Occipital lobe (tissue), 2 donors: ENCODE data around the gene ORC1. TPM values are rescaled to one million over a fixed set of nuclear protein-coding genes. Genes with fewer than 3 reads are reported as not detected.
"Not testable (repeated sequence)": the region's sequence is repeated elsewhere in the genome, so short reads cannot be mapped to it uniquely, and the experiment has no call there.

Experiments
- DNase-seq: peaks from one replicate; lab custom pipeline; 2025; lab: John Stamatoyannopoulos, UW
- total RNA-seq: library from RNA; depleted of rRNA; stranded (reverse); fragments of >200 nt; gene quantifications from one replicate; pipeline ENCODE4 v1.2.3, GENCODE V29; 2014

ORC1 gene
- total RNA-seq, 1 donor from 2014 or later = 0.94 TPM

DNA sequence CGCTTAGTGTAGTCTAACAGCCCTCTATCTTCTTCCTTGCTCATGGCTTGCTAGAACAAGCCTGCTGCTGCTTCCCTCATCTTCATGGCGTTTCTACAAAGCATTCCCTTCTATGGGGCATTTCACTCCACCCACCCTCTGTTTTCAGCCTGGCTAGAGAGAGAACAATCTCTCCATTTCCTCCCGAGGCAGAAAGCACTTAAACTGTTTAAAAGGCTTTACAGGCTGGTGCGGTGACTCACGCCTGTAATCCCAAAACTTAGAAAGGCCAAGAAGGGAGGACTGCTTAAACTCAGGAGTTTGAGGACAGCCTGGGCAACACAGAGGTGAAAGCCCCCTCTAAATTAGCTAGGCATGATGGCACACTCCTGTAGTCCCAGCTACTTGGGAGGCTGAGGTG is 17.8 kb downstream of the ORC1 start:
- DNase-seq = no peak

DNA sequence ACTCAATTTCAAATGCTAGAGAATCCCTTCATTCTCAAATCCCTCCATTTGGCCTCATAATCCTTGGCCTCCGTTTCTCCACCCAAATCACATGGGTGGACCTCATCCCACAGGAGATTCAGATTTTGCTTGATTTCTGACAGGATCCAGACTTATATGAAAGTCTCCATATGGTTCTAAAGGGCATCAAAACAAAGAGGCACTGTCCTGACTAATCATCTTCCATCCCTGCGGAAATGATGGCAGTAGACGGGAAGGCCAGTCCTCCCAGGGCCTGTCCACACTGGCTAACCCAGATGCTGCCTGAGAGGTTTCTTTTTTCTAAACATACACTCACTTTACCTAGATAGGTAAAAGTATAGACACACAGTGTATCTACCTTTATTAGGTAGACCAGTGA is 18.8 kb downstream of the ORC1 start:
- DNase-seq = no peak

DNA sequence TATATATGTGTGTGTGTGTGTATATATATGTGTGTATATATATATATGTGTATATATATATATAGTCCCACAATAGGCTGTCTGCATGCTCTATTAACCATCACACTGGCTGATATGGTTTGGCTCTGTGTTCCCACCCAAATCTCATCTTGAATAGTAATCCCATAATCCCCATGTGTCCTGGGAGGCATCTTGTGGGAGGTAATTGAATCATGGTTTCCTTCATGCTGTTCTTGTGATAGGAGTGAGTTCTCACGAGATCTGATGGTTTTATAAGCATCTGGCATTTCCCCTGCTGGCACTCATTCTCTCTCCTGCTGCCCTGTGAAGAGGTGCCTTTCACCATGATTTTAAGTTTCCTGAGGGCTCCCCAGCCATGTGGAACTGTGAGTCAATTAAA is 34.4 kb downstream of the ORC1 start:
- not testable (repeated sequence) for DNase-seq

DNA sequence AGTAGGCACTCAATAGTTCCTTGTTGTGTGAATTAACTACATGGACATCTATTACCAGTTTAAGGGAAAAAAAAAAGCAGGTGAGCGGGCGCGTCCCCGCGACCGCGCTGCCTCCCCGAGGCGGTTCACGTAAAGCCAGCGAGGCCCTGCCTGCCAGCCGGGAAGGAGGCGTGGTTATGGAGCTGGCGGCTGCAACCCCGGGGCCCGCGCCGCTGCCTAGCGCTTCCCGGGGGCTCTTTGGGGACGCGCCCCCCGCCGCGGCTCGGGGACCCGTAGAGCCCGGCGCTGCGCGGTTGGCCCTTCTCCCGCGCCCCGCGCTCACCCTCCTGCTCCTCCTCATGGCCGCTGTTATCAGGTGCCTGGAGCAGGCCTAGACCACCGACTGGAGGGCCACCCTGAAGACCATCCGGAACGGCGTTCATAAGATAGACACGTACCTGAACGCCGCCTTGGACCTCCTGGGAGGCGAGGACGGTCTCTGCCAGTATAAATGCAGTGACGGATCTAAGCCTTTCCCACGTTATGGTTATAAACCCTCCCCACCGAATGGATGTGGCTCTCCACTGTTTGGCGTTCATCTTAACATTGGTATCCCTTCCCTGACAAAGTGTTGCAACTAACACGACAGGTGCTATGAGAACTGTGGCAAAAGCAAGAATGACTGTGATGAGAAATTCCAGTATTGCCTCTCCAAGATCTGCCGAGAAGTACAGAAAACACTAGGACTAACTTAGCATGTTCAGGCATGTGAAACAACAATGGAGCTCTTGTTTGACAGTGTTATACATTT is 35.6 kb downstream of the ORC1 start:
- DNase-seq = no peak

DNA sequence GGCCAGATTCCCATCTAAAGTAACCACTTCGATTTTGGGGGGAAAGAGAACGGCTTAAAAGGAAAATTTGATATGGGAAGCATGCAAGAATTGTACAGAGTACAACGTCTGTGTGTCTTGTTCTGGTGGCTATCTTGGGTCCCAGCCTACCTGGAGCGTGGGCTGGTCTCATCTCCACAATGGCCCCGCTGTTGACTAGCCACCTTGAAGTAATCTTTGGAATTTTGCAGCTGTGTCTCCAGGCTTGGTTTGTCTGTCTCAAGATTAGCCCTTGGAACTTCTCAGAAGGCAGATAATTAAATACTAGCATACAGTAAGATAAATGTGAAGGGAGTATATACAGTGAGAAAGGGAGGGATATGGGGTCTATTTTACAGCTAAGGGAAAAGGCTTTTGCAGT is 37.0 kb downstream of the ORC1 start:
- DNase-seq = no peak

DNA sequence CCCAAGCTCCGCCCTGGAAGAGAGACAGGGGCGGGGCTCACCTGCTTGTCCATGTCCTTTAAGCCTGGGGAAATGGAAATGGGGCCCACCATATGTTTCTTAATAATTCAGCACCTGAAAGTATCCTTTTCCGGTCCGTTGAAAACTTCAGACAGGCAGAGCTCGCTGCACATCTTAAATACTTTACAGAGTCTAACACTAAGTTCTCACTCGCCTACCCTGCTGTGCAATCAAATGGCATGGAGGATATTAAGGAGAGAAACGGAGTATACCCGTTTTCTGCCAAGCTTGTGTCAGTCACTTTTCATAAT is 37.8 kb downstream of the ORC1 start:
- no peak for DNase-seq

DNA sequence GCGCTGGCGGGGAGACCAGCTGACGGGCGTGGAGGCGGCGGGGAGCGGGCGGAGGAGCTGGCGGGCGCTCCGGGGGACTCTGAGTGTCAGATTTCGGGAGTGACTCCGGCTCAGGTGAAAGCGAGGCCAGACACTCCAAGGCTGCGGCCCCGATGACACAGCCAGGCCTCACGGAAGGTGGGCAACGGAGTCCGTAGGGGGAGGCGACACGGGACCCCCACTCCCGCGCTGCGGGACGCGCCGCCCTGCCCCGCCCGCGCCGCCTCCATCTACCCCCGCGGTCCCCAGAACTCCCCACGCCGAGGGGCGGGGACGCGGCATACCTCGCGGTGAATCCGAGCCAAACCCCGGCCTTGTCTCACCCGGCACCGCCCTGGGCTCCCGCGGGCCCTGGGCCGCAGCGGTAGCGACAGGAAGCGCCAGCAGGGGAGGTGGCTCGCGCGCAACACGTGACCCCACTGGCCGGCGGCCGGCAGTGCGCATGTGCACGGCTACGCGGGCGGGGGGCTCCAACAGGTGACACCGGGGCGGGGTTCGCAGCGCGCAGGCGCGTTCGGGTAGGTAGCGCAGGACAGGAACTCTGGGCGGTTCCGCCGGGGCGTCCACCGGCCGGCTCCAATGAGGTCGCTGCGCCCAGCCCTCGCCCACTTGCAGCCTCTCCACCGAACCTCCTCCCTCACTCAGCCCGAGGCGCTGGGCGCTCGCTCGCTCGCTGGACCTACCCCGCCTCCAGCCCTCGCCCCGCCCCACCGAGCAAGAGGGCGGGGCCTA is 38.3 kb downstream of the ORC1 start, which contains the start of gene CC2D1B:
CC2D1B (minus strand) TSS at position 460 of the 771 bp plus-strand sequence. CDS start 1,585 bp downstream, outside the sequence.
- DNase-seq = peak; percentile 94

DNA sequence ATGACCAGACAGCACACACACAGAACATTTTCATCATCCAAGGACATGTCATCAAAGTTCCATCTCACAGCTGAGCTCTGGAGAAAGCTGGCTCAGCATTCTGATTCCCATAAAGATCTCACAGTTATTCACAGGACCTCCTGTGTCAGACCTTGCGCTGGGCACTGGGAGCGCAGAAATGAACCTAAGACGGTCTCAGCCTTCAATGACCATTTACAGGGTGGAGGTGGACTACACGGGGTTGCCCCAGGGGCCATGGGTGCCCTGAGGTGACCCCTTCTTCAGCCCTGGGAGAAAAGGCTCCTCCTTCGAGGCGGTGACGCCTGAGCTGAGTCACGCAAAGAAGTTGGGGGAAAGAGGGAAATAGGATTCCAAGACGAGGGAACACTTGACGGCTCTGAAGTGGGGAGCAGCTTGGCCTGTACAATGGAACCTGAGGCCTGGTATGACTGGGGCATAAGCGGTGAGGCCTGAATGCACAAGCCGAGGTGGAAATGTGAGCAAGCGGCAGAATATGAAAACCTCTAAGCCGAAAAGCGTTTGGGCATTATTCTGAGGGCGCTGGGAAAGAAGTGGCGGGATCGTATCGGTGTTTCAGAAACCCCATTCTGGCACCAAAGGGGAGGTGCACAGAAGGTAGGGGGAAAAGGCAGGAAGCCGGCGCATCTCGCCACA is 39.0 kb downstream of the ORC1 start:
- peak; percentile 8 for DNase-seq

DNA sequence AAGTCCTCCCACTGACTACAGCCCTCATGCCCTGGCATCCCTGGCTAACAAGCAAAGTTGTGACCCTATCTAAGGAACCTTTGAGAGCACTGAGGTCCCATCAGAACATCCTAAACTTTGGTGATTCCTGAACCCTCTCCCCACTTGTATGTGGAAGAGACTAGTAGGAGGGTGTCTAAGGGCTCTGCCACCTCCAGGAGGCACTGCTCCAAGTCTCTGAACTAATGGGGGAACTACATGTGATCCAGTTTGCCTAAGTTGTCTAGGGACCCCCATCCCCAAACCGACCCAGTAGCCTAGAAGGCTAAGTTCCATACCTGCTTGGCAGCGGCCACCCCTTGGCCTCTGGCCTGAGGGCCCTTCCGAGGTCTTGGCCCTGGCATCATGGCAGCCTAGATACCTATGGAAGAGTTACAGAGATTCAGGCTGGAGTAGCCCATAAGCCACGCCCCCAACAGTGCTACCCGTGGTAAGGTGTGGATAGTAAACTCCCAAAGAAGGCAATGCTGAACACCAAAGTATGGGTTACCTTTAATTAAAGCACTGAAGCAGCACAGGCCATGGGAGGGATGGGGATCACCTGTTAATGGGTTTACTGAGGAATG is 39.9 kb downstream of the ORC1 start:
- DNase-seq = no peak

DNA sequence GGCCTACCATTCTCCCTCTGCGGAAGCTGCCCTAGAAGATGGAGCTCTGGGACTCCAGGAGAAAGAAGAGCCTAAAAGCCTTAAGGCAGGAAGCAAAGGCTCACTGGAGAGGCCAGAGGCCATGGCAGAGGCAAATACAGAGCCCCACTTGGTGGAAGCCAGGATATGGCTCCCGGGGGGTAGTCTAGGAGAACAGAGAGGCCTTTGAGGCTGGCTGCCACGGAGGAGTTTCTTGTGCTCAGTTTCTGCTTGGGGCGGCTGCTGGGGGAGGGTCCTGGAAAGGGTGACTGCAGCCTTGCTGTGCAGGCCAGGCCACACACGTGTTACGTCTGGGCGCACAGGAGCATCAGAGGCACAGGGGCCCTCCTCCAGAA is 43.6 kb downstream of the ORC1 start:
- no peak for DNase-seq

DNA sequence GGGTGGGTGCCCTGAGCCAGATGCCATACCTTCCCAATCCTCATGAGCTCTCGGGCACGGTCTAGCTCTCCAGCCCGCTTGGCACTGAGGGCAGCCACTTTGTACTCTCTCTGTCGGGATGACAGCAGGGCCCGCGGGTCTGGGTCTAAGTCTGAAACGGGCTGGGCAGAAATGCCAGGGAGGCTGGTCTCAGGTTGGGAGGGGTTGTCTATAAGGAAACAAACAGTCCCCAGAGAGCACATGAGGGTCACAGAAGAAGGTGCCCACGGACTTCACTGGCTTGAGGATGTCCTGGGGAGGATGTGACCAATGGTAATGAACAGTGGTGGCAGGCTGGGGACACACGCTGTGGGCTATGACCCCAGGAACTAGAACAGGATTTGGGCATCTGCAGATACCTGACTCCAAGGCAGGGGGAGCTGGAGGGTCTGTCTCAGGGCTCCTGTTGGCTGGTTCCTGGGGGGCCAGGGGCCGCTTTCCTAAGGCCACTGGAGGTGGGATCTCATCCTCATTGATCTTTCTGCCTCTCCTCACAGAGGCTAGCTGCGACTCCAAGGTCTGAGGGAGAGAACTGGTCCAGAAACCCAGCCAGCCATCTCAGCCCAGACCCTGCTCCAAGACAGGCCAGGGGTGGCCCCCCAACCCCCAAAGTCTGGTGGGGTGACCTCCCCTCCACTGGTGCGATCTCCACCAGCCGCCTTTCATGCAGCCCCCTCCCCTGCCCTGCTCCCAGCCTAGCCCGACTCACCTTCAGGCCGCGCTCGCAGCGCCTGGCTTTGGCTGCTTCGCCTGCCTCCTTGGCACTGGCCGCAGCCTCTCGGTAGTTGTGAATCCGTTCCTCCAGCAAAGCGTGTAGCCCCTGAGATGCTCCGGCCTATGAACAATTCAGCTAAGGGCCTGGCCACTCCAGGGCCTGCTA is 44.3 kb downstream of the ORC1 start:
- no peak for DNase-seq

DNA sequence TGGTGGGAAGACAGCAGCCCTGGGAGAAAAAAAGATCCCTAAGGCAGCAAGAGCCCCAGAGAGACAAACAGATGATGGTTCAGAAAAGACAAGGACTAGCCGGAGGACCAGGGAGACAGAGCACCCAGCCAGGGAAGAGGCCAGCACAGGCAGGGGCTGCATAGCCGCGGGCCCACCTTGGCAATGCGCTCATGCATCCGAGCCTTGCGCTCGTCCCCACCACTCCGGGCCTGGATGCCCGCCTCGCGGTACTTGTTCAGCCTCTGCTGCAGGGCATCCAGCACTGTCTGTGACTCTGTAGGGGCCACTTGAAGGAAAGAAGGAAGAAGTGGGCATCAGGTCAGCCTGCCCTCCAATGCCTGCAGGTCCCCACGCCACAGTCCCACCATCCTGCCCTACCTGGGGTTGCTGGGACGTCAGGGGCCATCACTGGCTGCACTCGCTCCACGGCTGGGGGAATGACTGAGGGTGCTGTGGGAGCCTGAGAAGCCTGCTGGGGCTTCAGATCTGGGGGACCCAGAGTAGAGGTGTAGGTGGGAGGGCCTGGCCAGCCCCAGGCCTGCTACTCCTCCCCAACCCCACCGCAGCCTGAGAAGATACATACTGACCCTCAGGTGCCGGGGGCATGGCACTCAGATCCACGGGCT is 45.2 kb downstream of the ORC1 start:
- DNase-seq = no peak

DNA sequence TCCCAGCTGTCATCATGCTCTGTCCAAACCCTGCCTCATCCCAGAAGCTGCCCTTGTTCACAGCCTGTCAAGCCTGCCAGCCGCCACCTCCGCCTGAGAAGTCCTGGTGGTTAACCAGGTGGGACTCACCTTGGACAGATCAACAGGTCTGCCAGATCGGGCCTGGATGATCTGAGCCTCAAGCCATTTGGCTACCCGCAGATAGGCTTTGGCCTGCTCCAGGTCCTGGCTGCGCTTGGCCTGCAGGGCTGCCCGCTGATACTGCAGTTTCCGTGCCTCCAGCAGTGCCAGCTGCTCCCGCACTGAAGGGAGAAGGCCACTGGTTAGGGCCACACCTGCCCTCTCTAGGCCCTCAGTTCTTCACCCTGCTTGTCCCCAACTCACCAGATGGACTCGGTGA is 46.8 kb downstream of the ORC1 start:
- DNase-seq = no peak

DNA sequence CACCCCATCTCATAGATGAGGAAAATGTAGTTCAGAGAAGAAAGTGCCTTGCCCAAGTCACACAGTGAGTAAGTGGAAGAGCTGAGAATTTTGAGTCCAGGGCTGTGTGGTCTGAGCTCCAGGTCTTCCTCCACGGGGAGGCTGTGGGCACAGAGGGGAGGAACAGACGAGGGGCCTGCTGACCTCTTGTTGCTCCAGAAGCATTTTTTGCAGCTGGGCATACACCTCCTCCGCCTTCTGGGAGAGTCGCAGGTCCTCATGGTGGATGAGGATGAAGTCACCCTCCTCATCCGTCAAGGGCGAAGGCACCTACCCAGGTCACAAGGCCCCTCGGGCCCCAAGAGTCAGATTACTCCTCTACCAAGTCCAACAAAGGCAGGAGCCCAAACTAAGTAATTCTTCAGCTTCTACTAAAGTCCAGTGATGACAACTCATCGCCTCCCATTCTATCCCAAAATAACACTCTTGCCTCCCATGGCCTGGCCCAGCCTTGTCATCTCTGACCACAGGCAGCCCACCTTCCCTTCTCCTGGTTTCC is 47.3 kb downstream of the ORC1 start:
- no peak for DNase-seq

DNA sequence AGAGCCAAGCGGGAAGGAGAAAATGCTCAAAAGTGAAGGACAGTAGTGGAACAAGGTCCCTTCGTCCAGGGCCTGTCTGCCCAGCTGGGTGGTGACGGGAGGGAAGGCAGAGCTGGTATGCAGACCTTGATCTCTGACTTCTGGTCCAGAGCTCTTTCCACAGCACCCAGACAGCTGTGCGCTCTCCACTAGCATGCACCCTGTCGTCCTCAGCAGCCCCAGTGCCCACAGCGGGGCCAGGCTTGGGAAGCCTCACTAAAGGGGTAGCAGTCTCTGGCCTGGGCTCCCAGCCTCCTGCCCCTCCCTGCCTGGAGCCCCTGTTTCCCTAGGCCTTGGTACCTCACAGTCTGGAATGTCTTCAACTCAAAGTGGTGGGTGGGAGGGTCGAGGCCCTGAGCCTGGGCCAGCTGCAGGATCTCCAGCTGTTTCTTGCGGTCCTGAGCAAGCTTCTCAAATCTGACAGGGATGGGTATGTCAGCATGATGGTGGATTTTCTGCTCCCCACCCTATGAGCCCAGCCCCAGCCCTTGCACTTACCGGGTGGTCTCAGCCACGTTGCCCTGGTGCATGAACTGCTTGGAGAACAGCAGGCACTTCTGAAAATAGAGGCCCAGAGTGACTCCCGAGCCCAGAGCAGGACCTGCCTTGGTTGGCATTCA is 48.2 kb downstream of the ORC1 start:
- DNase-seq = no peak

DNA sequence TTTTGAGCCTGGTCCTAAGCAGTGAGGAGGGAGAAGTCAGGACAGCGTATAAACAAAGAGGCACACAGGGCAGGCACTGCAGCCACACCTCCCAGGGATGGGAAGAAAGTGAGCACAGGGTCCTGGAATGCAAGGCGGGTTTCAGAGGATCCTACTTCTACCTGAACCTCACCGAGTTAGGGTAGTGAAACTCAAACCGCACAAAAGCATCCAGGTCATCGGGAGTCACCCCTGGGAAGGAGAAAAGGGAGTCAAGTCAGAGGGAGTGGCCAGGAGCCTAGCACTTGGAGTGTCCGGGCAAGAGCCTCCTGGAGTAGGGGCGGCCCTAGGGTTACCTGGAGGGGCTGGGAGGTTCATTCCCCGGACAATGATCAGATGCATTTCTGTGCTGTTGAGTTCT is 48.8 kb downstream of the ORC1 start:
- no peak for DNase-seq

DNA sequence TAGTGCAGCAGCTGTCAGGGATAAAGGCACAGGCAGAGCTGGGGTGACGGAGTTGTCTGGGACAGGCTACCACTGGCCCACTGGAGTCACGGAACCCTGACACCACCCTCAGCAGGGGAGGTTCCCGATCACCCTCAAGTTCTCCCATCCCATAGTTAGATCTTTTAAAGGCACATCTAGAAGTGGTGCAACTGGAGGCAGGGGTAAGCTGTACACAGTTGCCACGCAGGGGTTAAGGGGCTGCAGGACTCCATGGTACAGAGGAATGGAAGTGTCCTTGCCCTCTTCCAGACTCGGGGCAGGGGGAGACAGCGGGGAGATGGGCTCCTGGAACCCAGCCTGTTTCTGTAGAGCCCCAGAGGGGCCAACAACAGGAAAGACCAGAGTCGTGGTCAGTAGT is 51.5 kb downstream of the ORC1 start:
- no peak for DNase-seq

DNA sequence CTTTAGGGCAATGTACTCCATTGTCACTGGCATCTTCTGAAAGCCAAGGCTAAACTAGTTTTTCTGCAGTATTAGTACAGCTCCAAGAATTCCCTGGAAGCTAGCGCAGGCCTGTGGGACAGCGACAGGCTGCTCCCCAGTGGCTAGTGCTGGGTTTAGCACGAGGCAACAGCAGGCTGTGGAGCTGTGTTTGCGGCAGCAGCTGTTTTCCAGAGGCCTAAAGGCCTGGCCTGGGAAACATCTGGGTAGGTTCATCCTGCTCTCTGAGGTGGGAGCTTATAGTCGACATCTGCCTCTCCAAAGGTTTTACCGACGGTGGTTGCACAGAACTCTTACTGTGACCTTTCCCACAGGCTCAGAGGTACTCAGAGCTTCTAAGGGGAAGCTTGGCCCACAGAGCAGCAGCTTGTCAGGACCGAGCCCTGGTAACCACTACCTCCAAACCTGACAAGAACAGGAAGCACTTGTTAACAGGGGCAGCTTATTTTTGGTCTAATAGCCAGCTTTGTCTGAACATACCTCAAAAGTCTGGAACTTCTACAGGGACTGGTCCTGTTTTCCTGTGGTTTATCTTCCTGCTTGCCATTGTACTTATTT is 55.4 kb downstream of the ORC1 start:
- peak; percentile 24 for DNase-seq

DNA sequence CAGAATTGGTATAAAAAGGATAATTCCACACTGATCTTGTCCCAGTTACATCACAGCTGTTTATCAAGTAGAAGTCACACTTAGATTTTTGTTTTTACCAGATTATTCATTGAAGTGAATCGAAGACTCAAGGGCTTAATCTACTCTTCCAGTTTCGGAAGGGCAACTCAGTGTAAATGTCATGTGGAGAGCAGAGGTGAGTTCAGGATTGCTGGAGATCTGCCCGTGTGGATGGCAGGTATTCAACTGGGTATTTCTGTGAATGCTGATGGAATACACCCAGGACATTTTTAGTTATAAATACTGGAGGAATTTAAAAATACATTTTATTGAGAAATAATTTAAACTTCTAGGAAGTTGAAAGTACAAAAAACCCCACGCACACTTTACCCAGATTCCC is 57.6 kb downstream of the ORC1 start:
- DNase-seq = no peak
